Common myeloid progenitor, CD34-positive (primary cell): ENCODE data around the gene CLDN6.

ENCODE experiments used
- CTCF ChIA-PET: fragments of 350-600 bp; sonication (Branson Sonifier 250); formaldehyde crosslinking; loops from one replicate; lab custom pipeline; 2021; ENCODE audit warnings: antibody characterized with exemption; lab: Charles Lee
- POLR2A ChIA-PET: fragments of 350-600 bp; sonication (Branson Sonifier 250); formaldehyde crosslinking; loops from one replicate; lab custom pipeline; 2021; ENCODE audit warnings: antibody characterized with exemption; lab: Charles Lee
- DNase-seq, 3 donors: peaks; one replicate each; pipeline versions ENCODE4 v3.0.0 to v3.0.0-alpha.2; 2013
- H3K27ac ChIP-seq, 2 experiments: 1 replicate in 1 of 2; 2 replicates in 1 of 2; pipeline ENCODE4 v1.7.0; 2013; ENCODE audit warnings: inconsistent platforms in 2 of 2, low read length in 2 of 2, mild to moderate bottlenecking in 2 of 2, low read depth in 1 of 2, moderate library complexity in 1 of 2; ENCODE audit not compliant: severe bottlenecking in 2 of 2, insufficient read depth in 1 of 2, poor library complexity in 1 of 2
- H3K27me3 ChIP-seq, 5 experiments: replicated peaks in 2 of 5; 1 replicate in 3 of 5; 2 replicates in 2 of 5; pipeline versions ENCODE4 v1.6.1 to v1.7.0; 2013; ENCODE audit warnings: low read length in 4 of 5, mild to moderate bottlenecking in 2 of 5, moderate library complexity in 2 of 5, inconsistent platforms in 1 of 5; ENCODE audit not compliant: insufficient read depth in 5 of 5, control insufficient read depth in 4 of 5
- H3K36me3 ChIP-seq, 4 experiments: 1 replicate in 2 of 4; 2 replicates in 2 of 4; pipeline versions ENCODE4 v1.6.1 to v1.7.0; 2013; ENCODE audit warnings: low read length in 3 of 4, control low read depth in 1 of 4, mild to moderate bottlenecking in 1 of 4; ENCODE audit not compliant: control insufficient read depth in 4 of 4, insufficient read depth in 4 of 4
- H3K4me1 ChIP-seq, 4 experiments: 1 replicate in 3 of 4; 2 replicates in 1 of 4; pipeline versions ENCODE4 v1.6.1 to v1.7.1; 2013; ENCODE audit warnings: low read length in 3 of 4, mild to moderate bottlenecking in 3 of 4, control low read depth in 1 of 4, inconsistent platforms in 1 of 4, moderate library complexity in 1 of 4; ENCODE audit not compliant: control insufficient read depth in 4 of 4, insufficient read depth in 4 of 4; ENCODE audit errors: control extremely low read depth in 1 of 4
- H3K4me3 ChIP-seq, 7 experiments: 1 replicate in 4 of 7; 2 replicates in 3 of 7; pipeline versions ENCODE4 v1.5.1 to v1.7.0; 2013; ENCODE audit warnings: mild to moderate bottlenecking in 7 of 7, low read length in 6 of 7, moderate library complexity in 6 of 7, inconsistent platforms in 2 of 7, low read depth in 2 of 7, control low read depth in 1 of 7; ENCODE audit not compliant: insufficient read depth in 4 of 7, control insufficient read depth in 1 of 7; ENCODE audit errors: extremely low read depth in 1 of 7
- H3K9me3 ChIP-seq, 5 experiments: 1 replicate in 4 of 5; 2 replicates in 1 of 5; pipeline versions ENCODE4 v1.6.1 to v1.7.1; 2013; ENCODE audit warnings: low read length in 4 of 5, mild to moderate bottlenecking in 2 of 5, inconsistent platforms in 1 of 5, low read depth in 1 of 5, moderate library complexity in 1 of 5; ENCODE audit not compliant: control insufficient read depth in 4 of 5, insufficient read depth in 2 of 5; ENCODE audit errors: control extremely low read depth in 1 of 5
- WGBS: methylation state at CpG from one replicate; pipeline ENCODE4 v1.1.5; 2013; ENCODE audit not compliant: insufficient coverage; 5-methylcytosine and 5-hydroxymethylcytosine counted together

Gene CLDN6

DNA sequence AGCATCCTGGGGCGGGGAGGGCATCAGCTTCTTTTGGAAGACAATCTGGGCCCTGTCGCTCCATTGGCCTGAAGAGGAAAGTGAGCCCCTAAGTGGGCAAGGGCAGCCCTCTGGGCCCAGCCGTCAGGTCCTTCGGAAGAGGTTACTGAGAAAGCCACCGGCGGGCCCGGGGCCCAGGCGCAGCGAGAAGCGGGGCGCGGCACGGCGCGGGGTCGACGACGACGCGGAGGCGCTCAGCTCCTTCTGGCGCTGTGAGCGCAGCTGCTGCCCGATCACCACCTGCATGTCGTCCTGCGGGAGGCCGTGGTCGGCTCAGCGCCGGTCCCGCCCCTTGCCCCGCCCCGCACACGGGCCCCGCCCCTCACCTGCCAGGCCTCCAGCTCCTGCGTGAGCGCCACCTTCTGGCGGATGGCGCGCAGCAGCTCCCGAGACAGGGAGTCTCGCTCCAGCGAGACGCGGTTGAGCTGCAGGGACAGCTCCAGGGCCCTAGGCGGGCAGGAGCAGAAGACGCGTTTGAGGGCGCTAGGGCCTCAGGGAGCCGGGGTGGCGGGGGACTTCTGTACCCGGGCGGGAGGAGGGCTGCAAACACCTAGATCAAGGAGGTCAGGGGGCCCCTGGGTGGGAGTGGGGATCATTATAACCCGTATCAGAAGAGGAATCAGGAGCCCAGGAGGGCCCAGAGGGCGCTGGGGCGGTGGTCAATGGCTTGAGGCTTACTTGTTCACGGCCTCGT, 10.2 kb upstream of the CLDN6 start:
- H3K36me3 ChIP-seq: peaks cover 5 to 22% (median 19%) of the 10 kb centered on the region in 4 experiments
- ChIA-PET CTCF (interaction anchor here (0.6 to 12.5 kb wide), 22 partner anchors 7 to 1108 kb away, joined by 3 to 197 read pairs (median 4); partner anchors contain the start of genes BICDL2, CLDN6, CLDN9 and HCFC1R1), POLR2A (interaction anchor here (0.8 to 1.6 kb wide), 5 partner anchors 10 to 1388 kb away, joined by 3 to 7 read pairs (median 5); partner anchors contain the start of gene CLDN6)
- H3K9me3 ChIP-seq: no peaks in the 10 kb centered on the region
- H3K27ac ChIP-seq: no peak overlapping the region
- 7% methylated on average over 38 of the region's 58 CpGs for WGBS
- H3K4me3 ChIP-seq: peak overlapping the region in 2 of 7 experiments; percentile 42 to 43
- DNase-seq: peak; percentile 84 to 90 (median 89)
- peaks cover 0 to 47% (median 26%) of the 10 kb centered on the region in 5 experiments for H3K27me3 ChIP-seq
- H3K4me1 ChIP-seq: peaks cover 0 to 32% (median 30%) of the 10 kb centered on the region in 4 experiments

DNA sequence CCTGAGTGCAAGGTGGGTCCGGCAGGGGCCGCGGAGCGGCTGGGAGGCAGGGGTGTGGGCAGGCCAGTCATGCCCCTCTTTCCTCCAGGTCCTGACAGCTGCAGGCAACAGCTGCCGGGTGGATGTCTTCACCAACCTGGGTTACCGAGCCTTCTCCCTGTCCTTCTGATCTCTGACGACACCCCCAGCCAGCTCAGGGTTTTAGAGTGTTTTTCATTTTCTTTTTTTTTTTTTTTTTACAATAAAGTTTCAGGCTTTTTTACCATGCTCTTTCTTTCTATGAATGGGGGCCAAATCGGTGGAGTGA, 9.5 kb upstream of the CLDN6 start:
- H3K9me3 ChIP-seq: no peaks in the 10 kb centered on the region
- peaks cover 0 to 41% (median 25%) of the 10 kb centered on the region in 5 experiments for H3K27me3 ChIP-seq
- peaks cover 0 to 39% (median 37%) of the 10 kb centered on the region in 4 experiments for H3K4me1 ChIP-seq
- no peak overlapping the region for H3K4me3 ChIP-seq
- WGBS: 100% methylated on average over 3 of the region's 8 CpGs
- ChIA-PET POLR2A (interaction anchor here (0.8 to 1.6 kb wide), 4 partner anchors 9 to 1388 kb away, joined by 3 to 7 read pairs (median 6); partner anchors contain the start of gene CLDN6), CTCF (interaction anchor here (1.1 to 12.5 kb wide), 12 partner anchors 7 to 81 kb away, joined by 3 to 197 read pairs (median 12); partner anchors contain the start of genes BICDL2, CLDN6, CLDN9 and HCFC1R1)
- no peak for DNase-seq
- no peak overlapping the region for H3K27ac ChIP-seq
- peaks cover 5 to 22% (median 19%) of the 10 kb centered on the region in 4 experiments for H3K36me3 ChIP-seq

DNA sequence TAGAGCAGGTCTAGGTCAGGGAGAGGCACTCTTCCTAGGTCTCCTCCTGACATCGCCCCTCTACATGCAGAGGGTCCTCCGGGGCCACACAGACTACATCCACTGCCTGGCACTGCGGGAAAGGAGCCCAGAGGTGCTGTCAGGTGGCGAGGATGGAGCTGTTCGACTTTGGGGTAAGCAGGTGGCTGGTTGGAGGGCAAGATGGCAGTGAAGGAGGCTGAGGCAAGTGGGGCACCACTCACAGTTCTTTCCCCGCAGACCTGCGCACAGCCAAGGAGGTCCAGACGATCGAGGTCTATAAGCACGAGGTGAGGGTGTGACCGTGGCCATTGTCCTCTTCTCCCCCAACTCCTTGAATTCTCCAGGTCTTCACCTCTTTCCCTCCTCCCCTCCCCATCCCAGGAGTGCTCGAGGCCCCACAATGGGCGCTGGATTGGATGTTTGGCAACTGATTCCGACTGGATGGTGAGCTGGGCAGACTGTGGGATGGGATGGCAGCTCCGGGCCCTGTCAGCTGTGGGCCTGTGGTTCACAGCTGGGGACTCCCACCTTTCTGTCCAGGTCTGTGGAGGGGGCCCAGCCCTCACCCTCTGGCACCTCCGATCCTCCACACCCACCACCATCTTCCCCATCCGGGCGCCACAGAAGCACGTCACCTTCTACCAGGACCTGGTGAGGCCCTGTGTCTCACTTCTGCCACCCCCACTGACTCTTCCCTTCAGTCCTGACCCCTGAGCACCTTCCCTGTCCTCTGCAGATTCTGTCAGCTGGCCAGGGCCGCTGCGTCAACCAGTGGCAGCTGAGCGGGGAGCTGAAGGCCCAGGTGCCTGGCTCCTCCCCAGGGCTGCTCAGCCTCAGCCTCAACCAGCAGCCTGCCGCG, 8.9 kb upstream of the CLDN6 start:
- POLR2A ChIA-PET: interaction anchor here (1.4 to 1.6 kb wide), 2 partner anchors 9 to 23 kb away, joined by 5 to 7 read pairs; partner anchors contain the start of gene CLDN6
- Histone ChIP-seq H3K27me3 (peaks cover 0 to 35% (median 21%) of the 10 kb centered on the region in 5 experiments), H3K4me1 (peaks cover 0 to 45% (median 43%) of the 10 kb centered on the region in 4 experiments), H3K9me3 (no peaks in the 10 kb centered on the region), H3K36me3 (peaks cover 5 to 22% (median 19%) of the 10 kb centered on the region in 4 experiments), H3K4me3 (no peak overlapping the region), H3K27ac (no peak overlapping the region)
- DNase-seq: no peak
- CTCF ChIA-PET: interaction anchor here (0.9 to 12.5 kb wide), 13 partner anchors 6 to 80 kb away, joined by 3 to 197 read pairs (median 10); partner anchors contain the start of genes BICDL2, CLDN6, CLDN9 and HCFC1R1
- 95% methylated on average over 22 of the region's 24 CpGs for WGBS

DNA sequence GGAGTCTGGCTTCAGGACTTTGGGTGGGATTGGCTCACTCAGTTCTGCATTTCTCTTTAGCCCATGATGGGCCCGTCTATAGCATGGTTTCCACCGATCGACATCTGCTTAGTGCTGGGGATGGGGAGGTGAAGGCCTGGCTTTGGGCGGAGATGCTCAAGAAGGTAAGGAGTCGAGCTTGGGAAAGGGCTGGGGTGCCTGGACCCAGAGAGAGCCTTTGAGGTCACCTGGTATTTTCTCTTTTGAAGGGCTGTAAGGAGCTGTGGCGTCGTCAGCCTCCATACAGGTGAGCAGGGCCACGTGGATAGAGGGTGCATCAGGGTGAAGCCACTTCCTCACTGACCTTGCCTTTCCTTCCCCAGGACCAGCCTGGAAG, 8.0 kb upstream of the CLDN6 start:
- Histone ChIP-seq H3K27ac (no peak overlapping the region), H3K9me3 (no peaks in the 10 kb centered on the region), H3K36me3 (peaks cover 5 to 22% (median 19%) of the 10 kb centered on the region in 4 experiments), H3K27me3 (peaks cover 0 to 27% (median 21%) of the 10 kb centered on the region in 5 experiments), H3K4me1 (peaks cover 0 to 54% (median 52%) of the 10 kb centered on the region in 4 experiments), H3K4me3 (no peak overlapping the region)
- WGBS: 97% methylated on average over 8 of the region's 8 CpGs
- CTCF ChIA-PET: interaction anchor here (0.9 to 12.5 kb wide), 6 partner anchors 5 to 34 kb away, joined by 3 to 197 read pairs (median 52); partner anchors contain the start of genes BICDL2, CLDN6, HCFC1R1 and MMP25
- no peak for DNase-seq
- POLR2A ChIA-PET: no interaction called here

DNA sequence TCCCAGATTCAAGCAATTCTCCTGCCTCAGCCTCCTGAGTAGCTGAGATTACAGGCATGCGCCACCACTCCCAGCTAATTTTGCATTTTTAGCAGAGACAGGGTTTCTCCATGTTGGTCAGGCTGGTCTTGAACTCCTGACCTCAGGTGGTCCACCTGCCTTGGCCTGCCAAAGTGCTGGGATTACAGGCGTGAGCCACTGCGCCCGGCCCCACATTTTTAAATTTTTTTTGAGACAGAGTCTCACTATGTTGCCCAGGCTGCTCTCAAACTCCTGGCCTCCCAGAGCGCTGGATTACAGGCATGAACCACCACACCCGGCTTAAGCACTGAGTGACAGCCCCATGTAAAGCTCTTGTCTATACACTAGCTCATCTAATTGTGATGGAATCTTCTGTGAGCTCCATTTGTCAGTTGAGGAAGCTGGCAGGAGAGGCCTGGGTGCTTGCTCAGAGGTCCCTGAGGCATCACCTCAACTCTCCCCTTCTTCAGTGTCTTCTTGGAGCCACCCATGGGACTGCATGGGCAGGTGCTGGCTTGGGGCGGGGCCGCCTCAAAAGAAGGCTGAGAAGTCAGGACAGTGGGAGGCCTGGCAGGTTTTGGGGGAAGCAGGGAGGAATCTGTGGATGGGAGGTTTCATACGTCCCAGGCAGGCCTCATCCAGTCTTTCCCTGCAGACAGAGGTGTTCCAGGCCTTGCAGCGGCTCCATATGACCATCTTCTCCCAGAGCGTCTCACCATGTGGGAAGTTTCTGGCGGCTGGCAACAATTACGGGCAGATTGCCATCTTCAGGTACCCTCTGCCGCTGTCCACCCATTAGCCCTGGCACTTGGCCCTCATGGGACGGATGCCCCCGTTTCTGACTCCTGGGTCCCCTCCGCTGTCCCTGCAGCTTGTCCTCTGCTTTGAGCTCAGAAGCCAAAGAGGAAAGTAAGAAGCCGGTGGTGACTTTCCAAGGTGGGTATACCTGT, 7.3 kb upstream of the CLDN6 start:
- Histone ChIP-seq H3K4me3 (no peak overlapping the region), H3K27ac (no peak overlapping the region), H3K9me3 (no peaks in the 10 kb centered on the region), H3K4me1 (peaks cover 0 to 60% (median 58%) of the 10 kb centered on the region in 4 experiments), H3K36me3 (peaks cover 5 to 22% (median 19%) of the 10 kb centered on the region in 4 experiments), H3K27me3 (peaks cover 0 to 20% (median 15%) of the 10 kb centered on the region in 5 experiments)
- CTCF ChIA-PET: interaction anchor here (1.1 to 12.5 kb wide), 5 partner anchors 8 to 34 kb away, joined by 4 to 197 read pairs (median 6); partner anchors contain the start of genes BICDL2 and MMP25
- DNase-seq: no peak
- POLR2A ChIA-PET: no interaction called here
- 97% methylated on average over 17 of the region's 18 CpGs for WGBS
